HG02973 (cell line): ENCODE results near the gene MPPE1.
"Not testable (repeated sequence)": the region's sequence is repeated elsewhere in the genome, so short reads cannot be mapped to it uniquely, and the experiment has no call there.

Experiments used
- ATAC-seq: cut with Tn5 transposase; IDR thresholded peaks from one replicate; pipeline ENCODE4 v1.9.1; 2021; ENCODE audit warnings: moderate library complexity; ENCODE audit not compliant: unreplicated experiment

The MPPE1 gene

GRCh38 chr18:11859282-11859830 is 48.8 kb downstream of the MPPE1 start:
- no peak for ATAC-seq

DNA sequence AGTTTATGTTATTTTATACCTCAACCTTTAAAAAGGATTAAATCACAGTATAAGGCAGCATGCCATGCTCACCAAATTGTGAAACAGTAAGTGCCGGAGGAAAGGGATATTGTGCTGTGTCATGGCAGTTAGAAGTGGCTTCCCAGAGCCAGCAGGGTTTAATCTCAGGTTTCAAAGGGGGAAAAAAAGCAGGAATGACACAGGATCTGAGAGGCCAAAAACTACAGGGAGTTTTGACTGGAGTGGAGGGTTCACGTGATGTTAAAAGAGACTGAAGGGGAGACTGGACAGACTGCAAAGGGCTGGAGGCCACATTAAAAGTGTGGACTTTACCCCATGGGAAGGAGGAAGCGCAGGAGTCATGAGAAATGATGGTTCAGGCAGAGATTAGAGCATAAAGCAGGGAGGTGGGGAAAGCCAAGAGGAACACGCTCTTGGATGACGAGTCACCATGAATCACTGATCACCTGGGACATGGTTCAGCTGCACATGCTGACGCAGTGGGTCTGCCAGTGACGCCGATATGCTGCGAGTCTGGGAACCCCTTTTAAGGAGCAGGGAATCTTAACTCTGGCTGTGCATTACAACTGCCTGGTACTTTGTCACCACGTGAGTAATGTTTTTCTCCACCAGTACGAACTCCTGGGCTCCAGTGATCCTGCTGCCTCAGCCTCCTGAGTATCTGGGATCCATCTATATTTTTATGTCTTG is 50.8 kb downstream of the MPPE1 start:
- ATAC-seq, result no peak

- not testable (repeated sequence) for ATAC-seq
These were observed 53.6 kb downstream of the MPPE1 start for GRCh38 chr18:11854554-11854953.

DNA sequence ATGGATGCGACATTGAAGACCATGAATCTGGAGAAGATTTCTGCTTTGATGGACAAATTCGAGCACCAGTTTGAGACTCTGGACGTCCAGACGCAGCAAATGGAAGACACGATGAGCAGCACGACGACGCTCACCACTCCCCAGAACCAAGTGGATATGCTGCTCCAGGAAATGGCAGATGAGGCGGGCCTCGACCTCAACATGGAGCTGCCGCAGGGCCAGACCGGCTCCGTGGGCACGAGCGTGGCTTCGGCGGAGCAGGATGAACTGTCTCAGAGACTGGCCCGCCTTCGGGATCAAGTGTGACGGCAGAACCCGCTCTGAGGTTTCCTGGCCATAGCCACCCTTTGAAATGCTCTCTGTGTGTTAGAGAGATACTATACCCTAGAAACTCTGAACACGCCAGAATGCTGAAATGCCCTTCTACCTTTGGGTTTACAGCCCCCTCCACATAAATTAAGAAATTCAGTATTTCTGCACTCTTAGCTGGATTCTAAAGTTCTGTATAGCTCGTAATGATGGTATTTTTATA is 56.2 kb downstream of the MPPE1 start:
- peak; percentile 21 for ATAC-seq

GRCh38 chr18:11851146-11851805 is 56.8 kb downstream of the MPPE1 start, which contains the start of gene CHMP1B:
Gene CHMP1B (plus strand): TSS chr18:11851413. CDS start chr18:11851512, 99 bp downstream.
- peak; percentile 91 for ATAC-seq

- peak; percentile 30 for ATAC-seq
These were observed 57.3 kb downstream of the MPPE1 start for GRCh38 chr18:11850821-11851145.

DNA sequence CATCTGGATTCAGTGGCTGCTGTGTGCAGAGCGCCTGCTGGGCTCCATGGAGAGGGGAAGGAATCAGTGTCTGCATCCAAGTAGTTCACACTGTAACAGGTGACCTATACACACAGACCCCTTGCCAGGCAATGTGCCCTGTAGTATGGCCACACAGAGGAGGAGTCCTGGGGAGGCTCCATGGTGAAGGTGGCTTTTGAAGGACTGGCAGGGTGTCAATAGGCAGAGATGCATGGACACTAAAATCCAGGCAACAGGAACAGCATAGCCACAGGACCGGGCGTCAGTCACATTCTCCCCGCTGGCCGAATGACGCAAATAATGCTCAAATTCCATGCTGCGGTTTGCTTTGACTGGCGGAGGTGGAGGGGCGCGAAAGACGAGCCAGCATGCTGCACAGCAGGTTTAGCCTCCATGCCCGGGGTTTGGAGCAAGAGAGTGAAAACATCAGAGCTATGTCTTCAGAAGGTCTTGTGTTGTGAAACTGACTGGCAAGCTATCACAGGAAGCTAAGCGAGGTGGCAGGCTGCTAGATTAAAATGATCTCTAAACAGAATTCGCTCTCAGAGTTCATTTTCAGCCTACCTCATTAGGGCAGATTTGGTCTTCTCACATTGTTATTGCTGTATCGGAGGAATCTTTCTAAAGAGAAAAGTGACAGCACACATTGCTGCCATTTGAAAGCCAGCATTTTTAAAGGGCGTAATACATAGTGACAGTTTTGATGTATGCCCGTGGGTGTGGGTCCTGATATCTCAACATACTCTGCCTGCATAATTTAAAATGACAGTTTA is 58.1 kb downstream of the MPPE1 start:
- no peak for ATAC-seq

GRCh38 chr18:11849279-11849678 is 58.8 kb downstream of the MPPE1 start:
- no peak for ATAC-seq

DNA sequence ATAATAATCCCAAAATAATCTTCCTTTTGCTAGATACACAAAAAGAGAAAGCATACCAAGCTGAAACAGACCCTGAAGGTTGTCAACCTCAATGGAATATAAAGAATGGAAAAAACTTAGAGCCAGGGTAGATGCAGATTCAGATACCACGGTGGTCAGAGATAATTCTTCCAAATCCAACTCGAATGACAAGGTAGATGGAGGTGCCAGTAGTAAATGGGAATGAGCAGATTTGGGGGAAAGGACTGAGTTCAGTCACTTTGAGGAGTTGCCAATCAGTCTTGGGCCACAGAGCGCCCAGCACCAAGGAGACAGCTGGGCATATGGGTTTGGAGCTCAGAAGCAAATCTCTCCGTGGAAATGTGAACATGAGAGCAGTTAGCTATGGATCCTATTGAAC is 60.3 kb downstream of the MPPE1 start:
- ATAC-seq, result no peak

DNA sequence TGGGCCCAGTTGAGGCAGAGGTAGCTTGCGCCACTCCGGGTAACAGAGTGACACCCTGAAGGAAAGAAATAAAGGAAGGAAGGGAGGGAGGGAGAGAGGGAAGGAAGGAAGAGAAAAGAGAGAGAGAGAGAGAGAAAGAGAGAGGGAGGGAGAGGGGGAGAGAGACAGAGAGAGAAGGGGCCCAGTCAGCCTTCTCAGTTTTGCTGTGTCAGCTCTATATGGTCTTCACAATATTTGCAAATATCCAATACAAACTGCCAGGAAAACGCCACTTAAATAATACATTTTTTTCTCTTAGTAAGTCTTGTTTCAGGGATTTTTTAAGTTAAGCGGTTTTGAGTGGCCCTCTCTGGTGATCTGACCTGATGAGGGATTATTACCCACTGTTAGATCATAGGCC is 62.5 kb downstream of the MPPE1 start:
- ATAC-seq, result no peak

- no peak for ATAC-seq
These were observed 63.7 kb downstream of the MPPE1 start for GRCh38 chr18:11844436-11844835.

- no peak for ATAC-seq
These were observed 65.6 kb downstream of the MPPE1 start for GRCh38 chr18:11842562-11842961.

- no peak for ATAC-seq
These were observed 67.6 kb downstream of the MPPE1 start for GRCh38 chr18:11840493-11840892.

GRCh38 chr18:11839556-11839955 is 68.6 kb downstream of the MPPE1 start:
- ATAC-seq, result no peak

DNA sequence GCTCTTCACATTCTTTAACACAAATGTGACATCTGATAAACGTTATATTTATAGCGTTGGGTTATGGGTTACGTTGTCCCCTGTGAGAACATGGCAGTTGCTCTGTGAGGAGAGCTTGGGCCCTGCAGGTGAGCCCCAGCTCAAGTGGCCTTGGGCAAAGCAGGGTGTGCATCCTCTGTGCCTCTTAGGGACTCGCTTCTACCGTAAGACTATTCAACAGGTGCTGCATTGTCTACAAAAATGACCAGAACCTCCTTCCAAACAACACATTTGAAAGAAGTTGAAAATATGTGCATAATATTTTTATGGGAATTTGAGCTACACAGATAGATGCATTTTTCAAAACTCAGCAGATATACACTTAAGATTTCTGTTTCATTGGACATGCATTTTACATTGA is 73.3 kb downstream of the MPPE1 start:
- no peak for ATAC-seq
